Spleen (tissue), 7 donors: ENCODE data around the gene NAALADL2.

ENCODE experiments used
- CTCF ChIP-seq, 11 experiments: fragments of 200-600 bp in 7 of 11; fragments of 450-650 bp in 4 of 11; sonication (generic) in 4 of 11; IDR thresholded peaks in 8 of 11; conservative IDR thresholded peaks in 3 of 11; 1 replicate in 7 of 11; 2 replicates in 4 of 11; pipeline versions ENCODE4 v1.4.0 to v1.8.0; 2016 to 2021; ENCODE audit warnings: antibody characterized with exemption in 11 of 11, inconsistent platforms in 4 of 11, mild to moderate bottlenecking in 1 of 11
- POLR2A ChIP-seq, 3 donors: fragments of 450-650 bp; IDR thresholded peaks; one replicate each; pipeline ENCODE4 v1.5.1; 2017; ENCODE audit warnings: antibody characterized with exemption in 3 of 3, mild to moderate bottlenecking in 1 of 3
- POLR2AphosphoS5 ChIP-seq, 3 donors: sonication (generic); formaldehyde crosslinking; IDR thresholded peaks; one replicate each; pipeline ENCODE4 v1.5.1; 2017; ENCODE audit warnings: antibody characterized with exemption in 3 of 3
- donor health status: DM: no; HTN: no; CAD: no; lungs with moderate emphysema.
- donor health status: DM: no; HTN: no; CAD: no.
- donor health status: DM: no; HTN: no; CAD: no.

- no peak for TF ChIP-seq POLR2A (IDR thresholded peaks at IDR 0.05)
- TF ChIP-seq POLR2AphosphoS5 (IDR thresholded peaks at IDR 0.05): no peak
- no peak for TF ChIP-seq CTCF (IDR thresholded peaks at IDR 0.05 in 8 of 11, conservative IDR thresholded peaks at IDR 0.05 in 3 of 11)
These were observed 887.2 kb downstream of the NAALADL2 start for GRCh38 chr3:175746308-175746707.
